GM23338 (cell line): ENCODE measurements around the gene ATP10A. TPM values are rescaled to one million over a fixed set of nuclear protein-coding genes. Genes with fewer than 3 reads are reported as not detected.

Experiments used
- ATAC-seq: fragments of 200-7000 bp; cut with Tn5 transposase; 3 replicates; pipeline ENCODE4 v1.9.1; 2020
- DNase-seq: peaks from one replicate; pipeline ENCODE4 v3.0.0-alpha.2; 2015; ENCODE audit warnings: low spot score
- H2AFZ ChIP-seq: fragments of 200-600 bp; sonication (generic); 2 replicates; pipeline ENCODE4 v1.8.0; 2016; ENCODE audit warnings: antibody characterized with exemption, mild to moderate bottlenecking, moderate library complexity
- H3F3A ChIP-seq: fragments of 200-600 bp; sonication (generic); replicated peaks from 2 replicates; pipeline ENCODE4 v1.8.0; 2017; ENCODE audit warnings: antibody characterized with exemption, mixed run types, low read depth
- H3K27ac ChIP-seq: fragments of 200-600 bp; sonication (generic); 2 replicates; pipeline ENCODE4 v1.6.1; 2016; ENCODE audit warnings: low read depth
- H3K27me3 ChIP-seq: fragments of 200-600 bp; sonication (generic); 2 replicates; pipeline ENCODE4 v1.8.0; 2016; ENCODE audit warnings: mild to moderate bottlenecking, mixed run types, moderate library complexity; ENCODE audit not compliant: insufficient read depth
- H3K36me3 ChIP-seq: fragments of 200-600 bp; sonication (generic); 2 replicates; pipeline ENCODE4 v1.8.0; 2016; ENCODE audit warnings: mild to moderate bottlenecking; ENCODE audit not compliant: insufficient read depth
- H3K4me1 ChIP-seq: fragments of 200-600 bp; sonication (generic); 2 replicates; pipeline ENCODE4 v1.8.0; 2016; ENCODE audit warnings: mild to moderate bottlenecking, moderate library complexity; ENCODE audit not compliant: insufficient read depth
- H3K4me2 ChIP-seq: fragments of 200-600 bp; sonication (generic); 2 replicates; pipeline ENCODE4 v1.7.1; 2017; ENCODE audit warnings: mixed run types
- H3K4me3 ChIP-seq: fragments of 200-600 bp; sonication (generic); 2 replicates; pipeline ENCODE4 v1.6.1; 2016; ENCODE audit warnings: mixed run types
- H3K79me2 ChIP-seq: fragments of 200-600 bp; sonication (generic); replicated peaks from 2 replicates; pipeline ENCODE4 v1.8.0; 2017; ENCODE audit warnings: mild to moderate bottlenecking; ENCODE audit not compliant: insufficient read depth
- H3K9me2 ChIP-seq: fragments of 200-600 bp; sonication (generic); 2 replicates; pipeline ENCODE4 v1.8.0; 2017; ENCODE audit not compliant: insufficient read depth
- H4K20me1 ChIP-seq: fragments of 200-600 bp; sonication (generic); replicated peaks from 2 replicates; pipeline ENCODE4 v1.8.0; 2017; ENCODE audit warnings: mild to moderate bottlenecking; ENCODE audit not compliant: insufficient read depth
- H3K27ac Mint-ChIP-seq: 2 replicates; pipeline ENCODE4 v1.8.0; 2020; ENCODE audit warnings: inconsistent platforms, mild to moderate bottlenecking, moderate library complexity, mixed read lengths
- H3K27me3 Mint-ChIP-seq: 3 replicates; pipeline ENCODE4 v1.8.0; 2022; ENCODE audit warnings: low read depth, mild to moderate bottlenecking, moderate library complexity, mixed read lengths, inconsistent platforms; ENCODE audit not compliant: insufficient read depth, poor library complexity
- H3K36me3 Mint-ChIP-seq: 3 replicates; pipeline ENCODE4 v1.8.0; 2021; ENCODE audit warnings: low read depth, mild to moderate bottlenecking, inconsistent platforms, moderate library complexity, mixed read lengths
- H3K4me1 Mint-ChIP-seq: 3 replicates; pipeline ENCODE4 v1.8.0; 2020; ENCODE audit warnings: mild to moderate bottlenecking, inconsistent platforms, mixed read lengths
- H3K4me3 Mint-ChIP-seq: 3 replicates; pipeline ENCODE4 v1.8.0; 2021; ENCODE audit warnings: moderate library complexity, mild to moderate bottlenecking, inconsistent platforms, mixed read lengths
- H3K9me3 Mint-ChIP-seq: 3 replicates; pipeline ENCODE4 v1.8.0; 2020; ENCODE audit warnings: moderate library complexity, mild to moderate bottlenecking, inconsistent platforms, mixed read lengths
- CREB1 ChIP-seq: fragments of 250-450 bp; sonication (Bioruptor Pico); IDR thresholded peaks from 2 replicates; pipeline ENCODE4 v1.5.0; 2020; ENCODE audit warnings: low read depth, mild to moderate bottlenecking, moderate library complexity
- CTCF ChIP-seq, 2 experiments: fragments of 200-600 bp in 1 of 2; sonication (generic) in 1 of 2; conservative IDR thresholded peaks; 2 replicates each; pipeline versions ENCODE4 v1.5.1 to v1.6.1; 2016 to 2017; ENCODE audit warnings: antibody characterized with exemption in 2 of 2, low read depth in 2 of 2, mild to moderate bottlenecking in 2 of 2, moderate library complexity in 1 of 2
- ETS1 ChIP-seq: IDR thresholded peaks from 2 replicates; pipeline ENCODE4 v1.6.1; 2016; ENCODE audit warnings: antibody characterized with exemption
- EZH2 ChIP-seq: fragments of 200-600 bp; sonication (generic); IDR thresholded peaks from one replicate; pipeline ENCODE4 v1.8.0; 2017; ENCODE audit warnings: antibody characterized with exemption, mild to moderate bottlenecking, low read depth; ENCODE audit not compliant: unreplicated experiment
- JUNB ChIP-seq: IDR thresholded peaks from one replicate; pipeline ENCODE4 v1.6.1; 2016; ENCODE audit warnings: antibody characterized with exemption; ENCODE audit not compliant: unreplicated experiment
- POLR2AphosphoS5 ChIP-seq: IDR thresholded peaks from 2 replicates; pipeline ENCODE4 v1.6.1; 2016; ENCODE audit warnings: antibody characterized with exemption, low read depth
- REST ChIP-seq: IDR thresholded peaks from one replicate; pipeline ENCODE4 v1.6.1; 2018; ENCODE audit warnings: antibody characterized with exemption; ENCODE audit not compliant: unreplicated experiment
- STAT1 ChIP-seq: IDR thresholded peaks from one replicate; pipeline ENCODE4 v1.6.1; 2016; ENCODE audit warnings: antibody characterized with exemption; ENCODE audit not compliant: unreplicated experiment
- ZNF114 ChIP-seq: fragments of 250-450 bp; sonication (Bioruptor Pico); IDR thresholded peaks from 2 replicates; pipeline ENCODE4 v1.5.0; 2020; ENCODE audit warnings: mild to moderate bottlenecking, moderate library complexity
- ZNF331 ChIP-seq: fragments of 250-450 bp; sonication (Bioruptor Pico); IDR thresholded peaks from 2 replicates; pipeline ENCODE4 v1.5.0; 2020; ENCODE audit warnings: low read depth, mild to moderate bottlenecking, moderate library complexity
- polyA plus RNA-seq: library from polyadenylated mRNA; unstranded; fragments of >200 nt; fragmentation: Nextera tagmentation; extraction: Ambion mirVana; gene quantifications from 2 replicates; pipeline ENCODE4 v1.2.1, GENCODE V29; 2016
- total RNA-seq: library from RNA; depleted of rRNA; stranded (reverse); fragments of >200 nt; shearing (Covaris generic); gene quantifications from 2 replicates; pipeline ENCODE4 v1.2.3, GENCODE V29; 2014
- TF ChIP-seq, protein P1 (sequence below): fragments of 250-450 bp; sonication (Bioruptor Pico); IDR thresholded peaks from 2 replicates; pipeline ENCODE4 v1.5.0; 2020; ENCODE audit warnings: mild to moderate bottlenecking, moderate library complexity

Gene ATP10A
- total and polyA plus RNA-seq, 2 experiments from 2014 or later, result 0.36 to 5.6 TPM

GRCh38 chr15:25883463-25884259, 20.5 kb upstream of the ATP10A start:
- TF ChIP-seq CREB1 (CRISPR knock-in tag) (no peak), REST (no peak), ETS1 (no peak), JUNB (no peak), EZH2 (no peak), ZNF331 (no peak), ZNF114 (CRISPR knock-in tag) (no peak), STAT1 (no peak), CTCF (conservative IDR thresholded peaks at IDR 0.05; ENCODE audit: low read depth in 2 of 2) (no peak), POLR2AphosphoS5 (no peak)
- TF ChIP-seq, protein P1, sequence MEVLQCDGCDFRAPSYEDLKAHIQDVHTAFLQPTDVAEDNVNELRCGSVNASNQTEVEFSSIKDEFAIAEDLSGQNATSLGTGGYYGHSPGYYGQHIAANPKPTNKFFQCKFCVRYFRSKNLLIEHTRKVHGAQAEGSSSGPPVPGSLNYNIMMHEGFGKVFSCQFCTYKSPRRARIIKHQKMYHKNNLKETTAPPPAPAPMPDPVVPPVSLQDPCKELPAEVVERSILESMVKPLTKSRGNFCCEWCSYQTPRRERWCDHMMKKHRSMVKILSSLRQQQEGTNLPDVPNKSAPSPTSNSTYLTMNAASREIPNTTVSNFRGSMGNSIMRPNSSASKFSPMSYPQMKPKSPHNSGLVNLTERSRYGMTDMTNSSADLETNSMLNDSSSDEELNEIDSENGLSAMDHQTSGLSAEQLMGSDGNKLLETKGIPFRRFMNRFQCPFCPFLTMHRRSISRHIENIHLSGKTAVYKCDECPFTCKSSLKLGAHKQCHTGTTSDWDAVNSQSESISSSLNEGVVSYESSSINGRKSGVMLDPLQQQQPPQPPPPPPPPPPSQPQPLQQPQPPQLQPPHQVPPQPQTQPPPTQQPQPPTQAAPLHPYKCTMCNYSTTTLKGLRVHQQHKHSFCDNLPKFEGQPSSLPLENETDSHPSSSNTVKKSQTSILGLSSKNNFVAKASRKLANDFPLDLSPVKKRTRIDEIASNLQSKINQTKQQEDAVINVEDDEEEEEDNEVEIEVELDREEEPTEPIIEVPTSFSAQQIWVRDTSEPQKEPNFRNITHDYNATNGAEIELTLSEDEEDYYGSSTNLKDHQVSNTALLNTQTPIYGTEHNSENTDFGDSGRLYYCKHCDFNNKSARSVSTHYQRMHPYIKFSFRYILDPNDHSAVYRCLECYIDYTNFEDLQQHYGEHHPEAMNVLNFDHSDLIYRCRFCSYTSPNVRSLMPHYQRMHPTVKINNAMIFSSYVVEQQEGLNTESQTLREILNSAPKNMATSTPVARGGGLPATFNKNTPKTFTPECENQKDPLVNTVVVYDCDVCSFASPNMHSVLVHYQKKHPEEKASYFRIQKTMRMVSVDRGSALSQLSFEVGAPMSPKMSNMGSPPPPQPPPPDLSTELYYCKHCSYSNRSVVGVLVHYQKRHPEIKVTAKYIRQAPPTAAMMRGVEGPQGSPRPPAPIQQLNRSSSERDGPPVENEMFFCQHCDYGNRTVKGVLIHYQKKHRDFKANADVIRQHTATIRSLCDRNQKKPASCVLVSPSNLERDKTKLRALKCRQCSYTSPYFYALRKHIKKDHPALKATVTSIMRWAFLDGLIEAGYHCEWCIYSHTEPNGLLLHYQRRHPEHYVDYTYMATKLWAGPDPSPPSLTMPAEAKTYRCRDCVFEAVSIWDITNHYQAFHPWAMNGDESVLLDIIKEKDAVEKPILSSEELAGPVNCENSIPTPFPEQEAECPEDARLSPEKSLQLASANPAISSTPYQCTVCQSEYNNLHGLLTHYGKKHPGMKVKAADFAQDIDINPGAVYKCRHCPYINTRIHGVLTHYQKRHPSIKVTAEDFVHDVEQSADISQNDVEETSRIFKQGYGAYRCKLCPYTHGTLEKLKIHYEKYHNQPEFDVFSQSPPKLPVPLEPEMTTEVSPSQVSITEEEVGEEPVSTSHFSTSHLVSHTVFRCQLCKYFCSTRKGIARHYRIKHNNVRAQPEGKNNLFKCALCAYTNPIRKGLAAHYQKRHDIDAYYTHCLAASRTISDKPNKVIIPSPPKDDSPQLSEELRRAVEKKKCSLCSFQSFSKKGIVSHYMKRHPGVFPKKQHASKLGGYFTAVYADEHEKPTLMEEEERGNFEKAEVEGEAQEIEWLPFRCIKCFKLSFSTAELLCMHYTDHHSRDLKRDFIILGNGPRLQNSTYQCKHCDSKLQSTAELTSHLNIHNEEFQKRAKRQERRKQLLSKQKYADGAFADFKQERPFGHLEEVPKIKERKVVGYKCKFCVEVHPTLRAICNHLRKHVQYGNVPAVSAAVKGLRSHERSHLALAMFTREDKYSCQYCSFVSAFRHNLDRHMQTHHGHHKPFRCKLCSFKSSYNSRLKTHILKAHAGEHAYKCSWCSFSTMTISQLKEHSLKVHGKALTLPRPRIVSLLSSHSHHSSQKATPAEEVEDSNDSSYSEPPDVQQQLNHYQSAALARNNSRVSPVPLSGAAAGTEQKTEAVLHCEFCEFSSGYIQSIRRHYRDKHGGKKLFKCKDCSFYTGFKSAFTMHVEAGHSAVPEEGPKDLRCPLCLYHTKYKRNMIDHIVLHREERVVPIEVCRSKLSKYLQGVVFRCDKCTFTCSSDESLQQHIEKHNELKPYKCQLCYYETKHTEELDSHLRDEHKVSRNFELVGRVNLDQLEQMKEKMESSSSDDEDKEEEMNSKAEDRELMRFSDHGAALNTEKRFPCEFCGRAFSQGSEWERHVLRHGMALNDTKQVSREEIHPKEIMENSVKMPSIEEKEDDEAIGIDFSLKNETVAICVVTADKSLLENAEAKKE (CRISPR knock-in tag), result no peak
- no peak overlapping the region for H2AFZ ChIP-seq
- H3K79me2 ChIP-seq, result no peaks in the 10 kb centered on the region
- H3K27ac ChIP-seq, result no peak overlapping the region
- no peaks in the 10 kb centered on the region for H3K4me1 ChIP-seq
- H3K9me2 ChIP-seq, result 0 out of 2 replicates have a peak, but pooled peaks cover 3% of the 10 kb centered on the region
- ATAC-seq (no peak), DNase-seq (no peak)
- no peaks in the 10 kb centered on the region for H3K27me3 ChIP-seq
- no peak overlapping the region for H3K4me2 ChIP-seq
- Mint-ChIP-seq H3K4me1 (peaks cover 3% of the 10 kb centered on the region; the same call in 2 of the 3 replicates), H3K27ac (no peak overlapping the region), H3K27me3 (peaks cover 5% of the 10 kb centered on the region), H3K4me3 (no peak overlapping the region), H3K36me3 (peaks cover 2% of the 10 kb centered on the region; the same call in 1 of the 3 replicates), H3K9me3 (peaks cover 13% of the 10 kb centered on the region)
- no peak overlapping the region for H3K4me3 ChIP-seq
- no peaks in the 10 kb centered on the region for H3K36me3 ChIP-seq
- H3F3A ChIP-seq, result no peaks in the 10 kb centered on the region
- no peaks in the 10 kb centered on the region for H4K20me1 ChIP-seq
